Mucosa of stomach (tissue), 1 donor: ENCODE data around the gene UBR7.
"Not testable (repeated sequence)": the region's sequence is repeated elsewhere in the genome, so short reads cannot be mapped to it uniquely, and the experiment has no call there.

ENCODE experiments used
- H3K27me3 ChIP-seq: one replicate; pipeline ENCODE4 v1.7.0; 2013; ENCODE audit warnings: mild to moderate bottlenecking, low read length; ENCODE audit not compliant: control insufficient read depth, insufficient read depth
- H3K36me3 ChIP-seq: one replicate; pipeline ENCODE4 v1.7.0; 2013; ENCODE audit warnings: low read length; ENCODE audit not compliant: control insufficient read depth, insufficient read depth
- H3K4me1 ChIP-seq: one replicate; pipeline ENCODE4 v1.7.0; 2013; ENCODE audit warnings: mild to moderate bottlenecking, low read length; ENCODE audit not compliant: control insufficient read depth, insufficient read depth
- H3K4me3 ChIP-seq: one replicate; pipeline ENCODE4 v1.7.0; 2013; ENCODE audit warnings: low read length
- H3K9ac ChIP-seq: one replicate; pipeline ENCODE4 v1.7.0; 2013; ENCODE audit warnings: mild to moderate bottlenecking, low read length, moderate library complexity
- H3K9me3 ChIP-seq: one replicate; pipeline ENCODE4 v1.7.0; 2013; ENCODE audit warnings: mild to moderate bottlenecking, low read length, moderate library complexity; ENCODE audit not compliant: control insufficient read depth
- donor health status: Pancreatic carcinoma.

UBR7 gene

DNA sequence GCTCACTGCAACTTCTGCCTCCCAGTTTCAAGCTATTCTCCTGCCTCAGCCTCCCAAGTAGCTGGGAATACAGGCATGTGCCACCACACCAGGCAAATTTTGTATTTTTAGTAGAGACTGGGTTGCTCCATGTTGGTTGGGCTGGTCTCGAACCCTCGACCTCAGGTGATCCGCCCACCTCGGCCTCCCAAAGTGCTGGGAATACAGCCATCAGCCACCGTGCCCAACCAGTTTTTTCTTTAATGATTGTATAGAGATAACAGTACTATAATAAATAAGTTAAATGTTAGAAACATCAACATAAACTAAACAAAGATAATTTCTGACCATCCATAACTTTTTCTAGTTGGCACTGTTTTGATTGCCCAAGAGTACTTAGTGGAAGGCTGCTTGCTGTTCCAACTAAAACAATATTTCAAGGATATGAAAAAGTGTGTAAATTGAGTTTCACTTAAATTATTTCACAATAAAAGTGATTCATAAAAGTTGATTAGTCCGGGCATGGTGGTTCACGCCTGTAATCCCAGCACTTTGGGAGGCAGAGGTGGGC, 5.8 kb upstream of the UBR7 start:
- H3K9ac ChIP-seq: no peak overlapping the region
- no peaks in the 10 kb centered on the region for H3K27me3 ChIP-seq
- H3K4me3 ChIP-seq: no peak overlapping the region
- H3K4me1 ChIP-seq: no peaks in the 10 kb centered on the region
- no peaks in the 10 kb centered on the region for H3K9me3 ChIP-seq
- H3K36me3 ChIP-seq: no peaks in the 10 kb centered on the region

DNA sequence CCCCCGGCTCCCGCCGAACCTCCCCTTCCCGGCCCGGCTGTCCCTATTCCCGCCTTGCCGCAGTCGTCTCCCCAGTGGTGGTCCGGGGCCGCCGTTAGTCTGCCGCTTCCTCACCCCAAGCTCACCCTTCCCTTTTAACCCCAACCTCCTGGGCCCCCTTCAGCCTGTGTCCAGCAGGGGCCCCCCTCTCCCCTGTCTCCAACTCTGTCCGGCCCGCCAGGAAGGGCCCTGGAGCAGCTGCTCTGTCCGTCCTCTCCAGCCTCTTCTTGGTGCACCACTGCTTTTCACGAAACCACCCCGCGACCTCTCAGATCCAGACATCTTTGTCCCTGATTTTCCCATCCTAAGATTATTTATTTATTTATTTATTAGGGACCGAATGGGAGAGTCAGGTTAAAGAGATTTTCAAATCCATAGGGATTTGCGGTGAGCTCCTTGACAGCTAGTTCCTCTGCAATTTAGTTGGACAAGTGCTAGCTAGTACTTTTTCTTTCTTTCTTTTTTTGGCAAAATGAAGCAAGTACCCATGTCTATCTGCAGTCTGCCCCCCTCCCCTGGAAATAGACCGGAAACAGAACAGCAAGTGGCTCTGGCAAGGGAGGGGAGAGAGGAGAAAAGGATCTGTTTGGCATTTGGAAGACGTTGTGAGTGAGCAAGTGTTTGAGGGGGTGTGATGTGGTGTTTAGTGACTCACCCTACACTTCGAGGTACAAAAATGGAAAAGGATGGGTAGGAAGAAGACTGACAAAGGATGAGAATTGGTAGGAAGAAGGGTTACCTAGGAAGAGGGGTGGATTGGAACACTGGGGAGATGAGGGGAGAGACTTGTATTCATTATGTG, 632 bp downstream of the UBR7 start:
- H3K4me1 ChIP-seq: peaks cover 8% of the 10 kb centered on the region

DNA sequence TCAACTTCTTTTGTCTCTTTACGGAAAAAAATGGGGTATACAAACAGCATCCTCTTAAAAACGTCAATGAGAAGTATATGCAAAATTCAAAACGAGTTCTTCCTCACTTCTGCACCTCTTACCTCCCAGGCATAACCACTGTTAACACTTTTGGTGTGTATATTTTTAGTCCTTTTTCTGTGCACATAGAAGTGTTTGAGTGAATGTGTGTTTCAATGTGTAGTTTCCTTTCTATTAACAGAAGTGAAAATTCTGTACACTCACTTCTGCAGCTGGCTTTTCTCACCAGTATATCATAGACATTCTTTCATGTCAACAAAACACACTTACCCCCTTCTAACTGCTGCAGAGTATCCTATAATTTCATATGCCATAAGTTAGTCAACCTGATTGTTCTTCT, 5.4 kb downstream of the UBR7 start:
- no peaks in the 10 kb centered on the region for H3K36me3 ChIP-seq
- H3K4me3 ChIP-seq: no peak overlapping the region
- H3K4me1 ChIP-seq: peaks cover 8% of the 10 kb centered on the region
- H3K9ac ChIP-seq: no peak overlapping the region
- H3K27me3 ChIP-seq: no peaks in the 10 kb centered on the region
- no peaks in the 10 kb centered on the region for H3K9me3 ChIP-seq

More for the DNA sequence above, 632 bp downstream of the UBR7 start:
- no peaks in the 10 kb centered on the region for H3K9me3 ChIP-seq
- H3K36me3 ChIP-seq: no peaks in the 10 kb centered on the region
- H3K9ac ChIP-seq: peak overlapping the region; percentile 68
- no peaks in the 10 kb centered on the region for H3K27me3 ChIP-seq
- H3K4me3 ChIP-seq: peak overlapping the region; percentile 31

DNA sequence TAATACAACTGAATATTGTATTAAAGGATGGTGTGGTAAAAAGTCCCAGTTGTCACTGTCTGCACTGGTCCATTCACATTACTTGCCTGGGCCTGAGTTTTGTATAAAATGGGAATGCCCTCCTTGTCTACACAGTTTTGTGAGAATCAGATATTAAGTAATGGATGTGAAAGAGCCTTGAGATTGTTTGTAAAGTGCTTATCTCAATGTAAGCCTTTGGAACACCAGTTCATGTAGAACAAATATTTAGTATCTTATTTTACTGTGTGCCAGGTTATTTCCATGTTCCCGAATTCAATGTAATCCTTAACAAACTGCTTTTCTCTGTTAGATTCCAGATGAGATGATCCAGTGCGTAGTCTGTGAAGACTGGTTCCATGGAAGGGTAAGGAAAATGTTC, 7.5 kb downstream of the UBR7 start:
- no peaks in the 10 kb centered on the region for H3K27me3 ChIP-seq
- no peak overlapping the region for H3K9ac ChIP-seq
- no peaks in the 10 kb centered on the region for H3K9me3 ChIP-seq
- H3K4me3 ChIP-seq: no peak overlapping the region
- H3K36me3 ChIP-seq: no peaks in the 10 kb centered on the region
- no peaks in the 10 kb centered on the region for H3K4me1 ChIP-seq

DNA sequence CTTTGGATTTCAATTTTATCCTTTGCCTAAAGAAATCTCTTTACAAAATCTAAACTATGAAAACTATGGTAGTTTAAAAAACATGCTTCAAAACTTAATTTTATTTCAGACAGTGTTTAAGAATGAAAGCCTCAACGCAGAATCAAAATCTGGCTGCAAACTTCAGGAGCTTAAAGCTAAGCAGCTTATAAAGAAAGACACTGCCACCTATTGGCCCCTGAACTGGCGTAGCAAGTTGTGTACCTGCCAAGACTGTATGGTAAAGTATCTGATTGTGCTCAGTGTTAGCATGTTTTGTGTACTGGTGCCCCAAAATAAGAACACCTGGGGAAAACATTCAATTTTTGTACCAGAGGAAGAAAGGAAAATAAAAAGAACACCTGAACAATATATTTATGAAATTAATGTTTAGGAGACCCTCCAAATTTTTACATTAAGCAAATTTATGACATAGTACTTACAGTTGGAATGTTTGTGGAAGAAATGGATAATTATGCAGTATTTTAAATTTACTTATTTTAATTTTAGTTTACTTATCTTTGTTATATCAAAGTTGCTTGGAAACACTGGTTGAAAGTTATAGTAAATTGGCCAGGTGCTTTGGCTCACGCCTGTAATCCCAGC, 12.2 kb downstream of the UBR7 start:
- no peaks in the 10 kb centered on the region for H3K9me3 ChIP-seq
- H3K4me1 ChIP-seq: no peaks in the 10 kb centered on the region
- no peak overlapping the region for H3K4me3 ChIP-seq
- H3K36me3 ChIP-seq: no peaks in the 10 kb centered on the region
- no peak overlapping the region for H3K9ac ChIP-seq
- H3K27me3 ChIP-seq: no peaks in the 10 kb centered on the region

DNA sequence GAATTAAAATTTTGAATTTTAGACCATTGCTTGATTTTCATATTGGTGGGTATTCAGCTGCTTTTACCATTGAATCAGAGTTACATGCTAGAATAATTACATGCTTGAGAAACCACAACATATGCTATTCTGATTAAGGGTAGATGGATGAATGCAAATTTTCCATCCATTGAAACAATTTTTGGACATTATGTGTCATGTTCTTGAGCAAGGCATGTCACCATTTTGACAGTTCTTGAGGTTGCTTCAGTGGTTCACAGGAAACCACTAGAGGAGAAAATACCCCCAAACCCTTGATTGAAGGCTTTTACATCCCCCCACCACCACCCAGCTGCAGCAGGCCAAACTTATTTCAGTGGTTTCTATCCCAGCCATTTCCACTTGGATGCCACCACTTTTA, 13.5 kb downstream of the UBR7 start:
- no peaks in the 10 kb centered on the region for H3K27me3 ChIP-seq
- no peaks in the 10 kb centered on the region for H3K4me1 ChIP-seq
- H3K9ac ChIP-seq: no peak overlapping the region
- H3K4me3 ChIP-seq: no peak overlapping the region
- H3K9me3 ChIP-seq: no peaks in the 10 kb centered on the region
- H3K36me3 ChIP-seq: no peaks in the 10 kb centered on the region

- Histone ChIP-seq H3K9me3 (no peaks in the 10 kb centered on the region), H3K36me3 (peaks cover 7% of the 10 kb centered on the region), H3K9ac (no peak overlapping the region), H3K27me3 (no peaks in the 10 kb centered on the region), H3K4me3 (no peak overlapping the region), H3K4me1 (no peaks in the 10 kb centered on the region)
Measured at GRCh38 chr14:93223565-93223964, 16.5 kb downstream of the UBR7 start.

GRCh38 chr14:93228550-93228949, 21.5 kb downstream of the UBR7 start:
- H3K9me3 ChIP-seq: no peaks in the 10 kb centered on the region
- peaks cover 7% of the 10 kb centered on the region for H3K4me1 ChIP-seq
- H3K36me3 ChIP-seq: peaks cover 7% of the 10 kb centered on the region
- H3K27me3 ChIP-seq: peaks cover 16% of the 10 kb centered on the region
- no peak overlapping the region for H3K4me3 ChIP-seq
- no peak overlapping the region for H3K9ac ChIP-seq

- no peak overlapping the region for H3K9ac ChIP-seq
- no peaks in the 10 kb centered on the region for H3K9me3 ChIP-seq
- no peak overlapping the region for H3K4me3 ChIP-seq
- H3K4me1 ChIP-seq: peaks cover 7% of the 10 kb centered on the region
- H3K27me3 ChIP-seq: peaks cover 19% of the 10 kb centered on the region
- peaks cover 7% of the 10 kb centered on the region for H3K36me3 ChIP-seq
Measured at GRCh38 chr14:93230539-93230938, 23.5 kb downstream of the UBR7 start.

DNA sequence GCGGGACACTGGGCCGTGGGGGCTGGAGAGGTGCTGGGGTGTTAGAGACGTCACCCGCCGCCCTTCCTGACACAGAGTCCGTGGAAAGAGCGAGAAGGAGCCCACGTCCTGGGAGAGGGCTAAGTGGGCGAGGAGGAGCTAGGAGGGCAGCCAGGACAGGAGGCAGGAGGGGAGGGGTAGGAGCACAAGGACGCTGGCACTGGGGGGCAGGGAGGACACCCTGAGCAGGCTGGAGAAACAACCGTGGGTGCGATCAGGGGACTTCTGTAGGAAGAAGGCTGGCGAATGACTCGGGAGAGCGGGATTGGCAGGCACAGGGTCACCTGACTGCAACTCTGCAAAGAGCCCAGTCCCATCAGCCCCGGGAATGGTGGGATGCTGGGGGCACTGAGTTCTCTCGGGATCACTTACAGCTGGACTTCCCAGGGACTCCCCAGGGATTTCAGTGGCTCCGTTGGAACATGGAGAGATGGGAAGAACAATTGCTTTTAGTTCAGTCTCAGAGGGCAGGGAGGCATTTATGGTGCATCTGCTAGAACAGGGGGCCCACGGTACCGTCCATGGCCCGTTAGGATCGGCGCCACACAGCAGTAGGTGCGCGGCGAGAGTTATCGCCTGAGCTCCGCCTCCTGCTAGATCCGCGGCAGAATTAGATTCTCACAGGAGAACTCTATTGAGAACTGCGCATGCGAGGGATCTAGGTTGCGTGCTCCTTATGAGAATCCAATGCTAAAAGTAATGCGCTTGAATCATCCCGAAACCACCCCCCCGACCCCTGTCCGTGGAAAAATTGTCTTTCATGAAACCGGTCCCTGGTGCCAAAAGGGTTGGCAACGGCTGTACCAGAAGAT, 24.3 kb downstream of the UBR7 start:
- Histone ChIP-seq H3K36me3 (peaks cover 7% of the 10 kb centered on the region), H3K9me3 (no peaks in the 10 kb centered on the region), H3K4me3 (peak overlapping the region; percentile 14), H3K9ac (no peak overlapping the region), H3K27me3 (peaks cover 19% of the 10 kb centered on the region), H3K4me1 (peaks cover 7% of the 10 kb centered on the region)

DNA sequence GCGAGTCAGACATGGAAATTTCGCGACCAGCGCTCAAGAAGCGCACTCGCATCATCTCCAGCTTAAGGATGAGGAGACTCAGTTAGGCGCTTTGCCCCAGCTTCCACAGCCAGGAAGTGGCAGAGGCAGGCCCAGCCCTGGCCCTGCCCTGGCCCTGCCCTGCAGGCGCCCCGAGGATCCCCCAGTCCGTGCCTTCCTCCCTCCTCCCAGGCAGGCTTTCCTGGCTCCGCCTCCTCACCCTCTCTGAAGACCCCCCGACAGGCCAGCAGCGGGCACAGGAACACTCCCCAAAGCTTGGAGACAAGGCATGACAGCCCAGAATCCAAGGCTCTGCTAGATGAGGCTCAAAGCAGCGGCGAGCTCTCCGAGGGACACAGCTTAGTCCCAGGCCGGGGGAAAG, 25.1 kb downstream of the UBR7 start:
- Histone ChIP-seq H3K4me3 (no peak overlapping the region), H3K36me3 (peaks cover 5% of the 10 kb centered on the region), H3K9me3 (no peaks in the 10 kb centered on the region), H3K27me3 (peaks cover 19% of the 10 kb centered on the region), H3K9ac (no peak overlapping the region), H3K4me1 (peaks cover 7% of the 10 kb centered on the region)

DNA sequence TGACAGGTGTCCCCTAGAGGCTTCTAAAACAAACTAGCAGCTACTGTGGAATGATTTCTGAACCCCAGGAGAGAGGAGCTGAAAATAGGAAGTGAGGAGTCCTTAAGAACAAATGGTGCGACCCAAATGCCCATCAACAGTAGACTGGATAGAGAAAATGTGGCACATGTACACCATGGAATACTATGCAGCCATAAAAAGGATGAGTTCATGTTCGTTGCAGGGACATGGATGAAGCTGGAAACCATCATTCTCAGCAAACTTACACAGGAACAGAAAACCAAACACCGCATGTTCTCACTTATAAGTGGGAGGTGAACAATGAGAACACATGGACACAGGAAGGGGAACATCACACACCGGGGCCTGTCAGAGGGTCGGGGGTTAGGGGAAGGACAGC, 26.0 kb downstream of the UBR7 start:
- not testable (repeated sequence) for H3K9ac ChIP-seq, H3K36me3 ChIP-seq, H3K4me3 ChIP-seq, H3K9me3 ChIP-seq, H3K4me1 ChIP-seq
- peaks cover 19% of the 10 kb centered on the region for H3K27me3 ChIP-seq
